Stimulated activated CD8-positive, alpha-beta memory T cell treated with anti-CD3 and anti-CD28 coated beads, Interleukin-4, amount 100 ng/mL, for 4 hours (primary cell): Measurements from ENCODE around the gene TIMP2.
"Not testable (repeated sequence)": the region's sequence is repeated elsewhere in the genome, so short reads cannot be mapped to it uniquely, and the experiment has no call there.

Experiments
- DNase-seq, 2 donors: peaks; one replicate each; pipeline ENCODE4 v3.0.0-alpha.2; 2020; ENCODE audit warnings: low read depth in 2 of 2, low spot score in 1 of 2

The TIMP2 gene

GRCh38 chr17:78933025-78933958 lies 8.1 kb upstream of the TIMP2 start:
- no peak for DNase-seq

DNA sequence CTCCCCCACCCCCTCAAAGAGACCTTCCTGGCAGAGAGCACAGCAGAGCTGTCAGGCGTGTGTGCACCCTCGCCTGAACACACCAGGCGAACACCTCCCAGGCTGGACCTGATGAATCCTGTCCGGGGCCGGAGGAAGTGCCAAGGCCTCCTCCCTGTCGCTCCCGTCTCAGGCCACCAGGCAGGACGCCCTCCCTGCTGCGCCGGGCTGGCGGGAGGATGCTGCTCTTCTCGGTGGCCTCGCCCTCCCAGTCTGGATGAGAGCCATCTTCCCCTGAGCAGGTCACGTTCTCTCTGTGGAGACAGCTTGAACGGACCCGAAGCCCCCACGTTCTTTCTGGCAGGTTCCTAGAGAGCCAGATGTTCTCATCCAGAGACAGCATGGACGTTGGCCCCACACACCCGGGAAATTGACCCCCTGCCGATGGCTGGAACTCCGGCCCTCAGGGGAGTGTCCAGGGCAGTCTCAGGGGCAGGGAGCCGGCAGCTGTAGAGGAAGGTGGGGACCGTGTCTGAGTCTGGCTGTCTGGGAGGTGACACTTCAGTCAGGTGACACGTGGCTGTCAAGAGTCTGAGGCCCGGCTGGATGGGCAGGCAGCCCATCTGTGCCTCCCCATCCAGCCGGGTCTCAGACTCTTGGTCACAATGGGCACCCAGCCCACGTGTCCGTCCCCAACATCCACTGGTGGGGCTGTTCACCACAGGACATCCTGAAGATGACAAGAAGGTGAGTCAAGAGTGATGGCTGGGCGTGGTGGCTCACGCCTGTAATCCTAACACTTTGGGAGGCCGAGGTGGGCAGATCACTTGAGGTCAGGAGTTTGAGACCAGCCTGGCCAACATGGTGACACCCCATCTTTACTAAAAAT lies 5.0 kb upstream of the TIMP2 start:
- no peak for DNase-seq

DNA sequence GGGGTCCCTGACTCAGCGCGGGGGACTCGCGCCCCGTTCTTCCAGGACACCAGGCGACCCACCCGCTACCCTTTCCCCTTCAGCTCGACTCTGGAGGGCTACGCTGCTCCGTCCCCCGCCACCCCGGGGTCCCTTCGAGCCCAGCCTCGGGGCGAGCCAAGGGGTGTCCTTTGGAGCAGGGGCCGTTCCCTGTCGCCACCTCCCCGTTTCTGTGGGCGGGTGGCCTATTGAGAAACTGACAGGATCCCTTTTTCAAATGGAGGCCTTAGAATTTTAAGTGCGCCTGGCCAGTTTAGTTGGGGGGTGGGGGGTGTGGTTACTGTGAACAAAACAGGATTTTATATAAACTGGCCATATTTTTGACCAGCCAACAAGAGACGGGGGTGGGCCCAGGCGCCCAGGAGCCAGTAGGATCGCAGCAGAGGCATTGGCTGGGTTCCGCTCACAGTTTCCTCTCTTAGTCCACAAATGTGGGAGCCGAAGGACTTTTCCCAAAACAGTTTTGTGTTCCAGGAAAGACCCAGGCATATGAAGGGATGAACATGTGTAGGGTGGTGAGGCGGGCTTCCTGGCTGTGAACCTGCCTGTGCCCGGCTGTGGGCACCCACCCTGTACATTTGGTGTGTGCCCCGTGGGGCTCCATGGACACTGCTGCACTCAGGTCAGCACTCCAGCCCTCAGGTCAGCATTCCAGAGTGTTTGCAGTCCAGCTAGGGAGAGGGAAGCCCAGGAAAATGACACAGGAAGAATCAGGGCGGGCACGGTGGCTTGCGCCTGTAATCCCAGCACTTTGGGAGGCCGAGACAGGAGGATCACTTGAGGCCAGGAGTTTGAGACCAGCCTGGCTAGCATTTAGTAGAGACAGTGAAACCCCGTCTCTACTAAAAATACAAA lies 722 bp upstream of the TIMP2 start:
- no peak for DNase-seq

DNA sequence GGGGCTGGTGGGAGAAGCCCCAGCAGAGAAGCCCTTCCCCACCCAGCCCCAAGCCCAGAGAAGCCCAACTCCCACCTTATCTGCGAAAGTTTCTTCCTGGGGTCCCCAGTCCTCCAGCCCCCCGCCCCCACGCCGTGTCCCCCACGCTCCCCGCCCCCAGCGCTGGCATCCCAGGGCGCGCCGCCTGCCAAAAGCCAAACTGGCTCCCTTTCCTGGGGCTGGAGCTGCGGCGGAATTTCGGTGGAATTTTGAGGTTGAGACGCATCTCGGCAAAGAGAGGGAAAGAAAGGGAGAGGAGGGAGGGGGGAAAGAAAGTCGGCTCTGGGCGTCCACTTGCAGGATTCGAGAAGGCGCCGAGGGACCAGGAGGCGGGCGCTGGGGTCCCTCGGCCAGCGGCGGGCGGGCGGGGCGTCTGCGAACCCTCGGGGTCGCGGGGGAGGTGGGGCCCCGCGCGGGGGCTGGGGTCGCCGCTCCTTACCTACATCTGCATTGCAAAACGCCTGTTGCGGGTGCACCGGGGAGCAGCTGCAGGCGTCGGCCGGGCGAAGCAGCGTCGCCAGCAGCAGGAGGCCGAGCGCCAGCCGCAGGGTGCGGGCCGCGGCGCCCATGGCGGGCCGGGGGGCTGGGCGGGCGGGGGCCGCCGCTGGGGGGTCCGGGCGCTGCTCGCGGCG lies 571 bp downstream of the TIMP2 start:
- no peak for DNase-seq

DNA sequence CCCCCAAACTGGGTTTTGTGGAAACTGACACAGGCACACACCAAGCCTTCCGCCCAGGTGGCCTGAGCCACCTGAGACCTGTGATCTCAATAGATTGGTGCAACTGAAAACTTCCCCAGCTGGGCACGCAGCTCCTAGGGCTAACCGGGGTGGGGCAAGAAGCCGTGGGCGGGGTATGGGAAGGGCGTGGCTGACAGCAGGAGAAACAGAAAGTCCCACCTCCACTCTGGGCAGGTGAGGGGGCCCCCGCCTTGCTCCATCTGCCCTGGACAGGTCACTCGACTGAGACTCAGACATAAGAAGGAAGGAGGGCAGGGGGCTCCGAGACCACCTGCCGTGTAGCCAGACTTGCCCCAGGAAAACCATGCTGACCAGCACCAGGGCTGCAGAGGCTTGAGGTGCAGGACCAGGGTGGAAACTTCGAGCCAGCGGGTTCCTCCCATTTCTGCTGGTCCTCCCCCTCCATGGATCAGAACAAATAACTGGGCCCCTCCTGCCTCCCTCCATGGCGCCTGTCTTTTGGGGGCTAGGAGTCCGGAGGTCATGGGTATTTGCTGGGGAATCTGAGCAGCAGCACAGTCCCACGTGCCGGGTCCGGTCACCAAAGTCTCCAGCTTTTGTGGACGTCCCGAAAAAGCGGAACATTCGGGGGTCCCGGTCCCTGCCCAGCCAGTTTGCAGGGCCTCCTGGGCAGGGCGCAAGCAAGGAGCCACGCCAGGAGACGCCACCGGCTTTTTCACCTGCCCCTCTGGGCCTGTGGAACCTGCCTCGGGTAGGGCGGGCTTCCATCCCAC lies 1.3 kb downstream of the TIMP2 start:
- DNase-seq = peak; percentile 21 to 31

DNA sequence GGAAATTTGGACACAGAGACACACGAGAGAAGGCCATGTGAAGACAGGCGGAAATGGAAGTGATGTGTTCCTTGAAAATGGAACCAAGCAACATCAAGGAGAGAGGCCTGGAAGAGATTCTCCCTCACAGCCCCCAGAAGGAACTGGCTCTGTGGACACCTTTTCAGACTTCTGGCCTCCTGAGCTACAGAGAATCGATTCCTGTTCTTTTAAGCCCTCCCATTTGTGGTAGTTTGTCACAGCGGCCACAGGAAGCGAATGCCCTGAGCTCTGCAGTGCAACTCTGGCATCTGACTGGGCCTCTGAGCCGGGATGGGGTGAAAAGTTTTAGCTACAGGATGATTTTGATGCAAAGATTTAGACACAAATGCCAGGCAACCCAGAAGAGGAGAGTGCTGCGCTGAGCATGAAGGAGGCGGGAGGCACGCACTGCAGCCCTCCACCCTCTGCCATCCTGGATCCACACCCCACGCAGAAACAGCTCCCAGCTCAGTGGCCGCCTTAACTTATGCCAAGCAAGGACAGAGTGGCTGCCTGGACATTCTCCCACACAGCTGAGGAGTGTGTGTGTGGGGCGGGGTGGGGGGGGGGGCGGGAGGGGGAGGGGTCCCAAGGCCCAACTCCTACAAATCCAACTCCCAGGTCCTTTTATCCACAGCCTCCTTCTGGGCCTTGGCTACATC lies 2.2 kb downstream of the TIMP2 start:
- DNase-seq = no peak

DNA sequence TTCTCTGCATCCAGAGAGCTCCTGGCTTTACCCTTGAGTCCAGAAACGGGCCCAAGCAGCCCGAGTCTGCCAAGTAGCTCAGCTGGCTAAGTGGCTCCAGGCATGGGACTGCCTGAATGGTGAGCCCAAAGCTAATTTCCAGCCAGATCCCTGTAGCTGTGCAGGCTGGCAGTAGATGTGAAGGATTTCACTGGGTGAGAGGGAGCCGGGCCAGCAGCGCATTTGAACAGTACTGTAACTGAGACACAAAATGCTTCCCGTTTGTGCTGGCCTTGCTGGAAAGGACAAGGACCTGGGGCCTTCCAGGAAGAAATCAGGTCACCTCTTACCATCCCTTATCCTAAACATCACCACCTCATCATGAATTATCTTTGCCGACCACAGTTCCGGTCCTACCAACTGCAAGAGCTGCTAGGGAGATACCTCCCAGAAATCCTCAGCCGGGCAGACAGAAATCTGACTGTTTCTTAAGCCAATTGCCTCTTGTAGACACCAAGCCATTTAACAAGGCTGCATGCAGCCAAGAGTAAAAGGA lies 3.7 kb downstream of the TIMP2 start:
- no peak for DNase-seq

DNA sequence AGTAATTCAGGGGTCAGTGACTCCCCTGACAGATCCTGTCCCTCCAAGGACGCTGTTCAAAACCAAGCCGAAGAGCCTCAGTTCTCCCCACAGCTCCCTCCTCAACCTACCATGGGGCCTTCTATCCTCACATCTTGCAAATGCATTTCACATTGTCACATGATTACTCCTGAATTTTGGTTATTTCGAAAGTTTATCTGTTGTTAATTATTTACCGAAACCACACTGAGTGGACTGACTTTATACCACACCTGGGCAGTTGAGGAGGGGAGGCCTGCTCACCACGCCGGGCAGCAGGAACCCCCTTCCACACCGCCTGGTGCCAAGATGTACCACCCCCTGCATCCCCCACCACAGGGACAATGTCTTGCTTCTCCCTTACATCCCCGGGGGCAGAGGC lies 4.7 kb downstream of the TIMP2 start:
- DNase-seq = no peak

DNA sequence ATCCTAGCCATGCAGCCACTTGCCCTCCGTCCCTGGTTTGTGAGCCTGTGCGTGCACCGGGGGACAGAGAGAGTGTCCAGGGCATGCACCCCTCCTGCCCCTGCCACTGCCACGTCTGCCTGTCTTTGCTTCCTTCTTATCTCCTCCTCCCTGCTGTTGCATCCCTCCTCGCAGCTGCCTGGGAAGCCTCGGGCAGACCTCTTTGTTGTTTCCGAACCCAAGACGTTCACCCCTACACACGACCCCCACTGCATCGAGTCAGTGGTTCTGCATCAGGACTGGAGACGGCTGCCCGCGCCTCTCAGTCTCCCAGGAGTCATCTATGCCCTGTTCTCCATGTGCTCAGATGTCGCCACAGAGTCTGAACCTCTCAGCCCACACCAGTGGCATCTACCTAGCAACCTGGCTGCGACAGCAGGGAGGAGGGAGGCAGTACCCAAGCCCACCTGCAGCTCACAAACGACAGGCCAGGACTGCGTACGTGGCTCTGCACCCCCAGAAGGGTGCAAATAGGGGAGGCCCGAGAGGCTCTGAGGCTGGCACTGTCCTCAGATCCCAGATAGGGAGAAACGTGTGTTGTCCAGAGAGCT lies 5.2 kb downstream of the TIMP2 start:
- DNase-seq = no peak

- no peak for DNase-seq
Observed at GRCh38 chr17:78918979-78919378, 6.2 kb downstream of the TIMP2 start.

DNA sequence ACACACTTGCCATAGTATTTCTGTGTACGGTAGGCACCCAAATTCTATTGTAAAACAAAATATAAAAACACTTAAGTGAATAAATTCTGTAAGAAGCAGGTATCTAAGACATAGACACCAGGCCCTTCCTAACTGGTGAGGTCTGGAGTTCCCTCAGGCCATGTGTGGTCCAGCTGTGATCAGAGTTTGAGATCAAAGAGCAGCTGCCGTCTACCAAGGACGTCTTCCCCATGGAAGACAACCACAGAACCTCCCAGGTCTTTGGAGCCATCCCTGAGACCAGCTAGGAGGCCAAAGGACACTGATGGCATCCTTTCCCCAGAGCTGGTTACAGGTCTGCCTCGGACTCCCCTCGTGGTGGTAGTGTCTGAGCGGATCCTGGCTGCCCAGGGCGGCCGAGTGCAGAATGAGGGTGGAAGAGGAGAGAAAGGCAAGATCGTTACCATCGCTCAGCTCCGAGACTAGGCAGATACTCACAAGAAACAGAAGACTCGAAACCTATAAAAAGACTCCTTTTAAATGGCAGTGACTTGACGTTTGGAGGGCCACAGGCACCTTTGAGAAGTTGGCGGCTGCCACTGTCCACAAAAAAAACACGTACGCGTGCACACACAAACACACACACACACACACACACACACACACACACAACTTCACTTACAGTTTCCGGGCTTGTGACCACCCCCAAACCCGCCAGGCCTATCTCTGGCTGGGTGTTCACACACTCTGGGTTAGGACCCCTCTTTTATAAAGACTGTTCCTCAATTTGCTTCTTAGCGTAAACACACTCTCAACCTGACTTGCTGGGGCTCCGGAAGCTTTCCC lies 7.5 kb downstream of the TIMP2 start:
- DNase-seq = no peak

DNA sequence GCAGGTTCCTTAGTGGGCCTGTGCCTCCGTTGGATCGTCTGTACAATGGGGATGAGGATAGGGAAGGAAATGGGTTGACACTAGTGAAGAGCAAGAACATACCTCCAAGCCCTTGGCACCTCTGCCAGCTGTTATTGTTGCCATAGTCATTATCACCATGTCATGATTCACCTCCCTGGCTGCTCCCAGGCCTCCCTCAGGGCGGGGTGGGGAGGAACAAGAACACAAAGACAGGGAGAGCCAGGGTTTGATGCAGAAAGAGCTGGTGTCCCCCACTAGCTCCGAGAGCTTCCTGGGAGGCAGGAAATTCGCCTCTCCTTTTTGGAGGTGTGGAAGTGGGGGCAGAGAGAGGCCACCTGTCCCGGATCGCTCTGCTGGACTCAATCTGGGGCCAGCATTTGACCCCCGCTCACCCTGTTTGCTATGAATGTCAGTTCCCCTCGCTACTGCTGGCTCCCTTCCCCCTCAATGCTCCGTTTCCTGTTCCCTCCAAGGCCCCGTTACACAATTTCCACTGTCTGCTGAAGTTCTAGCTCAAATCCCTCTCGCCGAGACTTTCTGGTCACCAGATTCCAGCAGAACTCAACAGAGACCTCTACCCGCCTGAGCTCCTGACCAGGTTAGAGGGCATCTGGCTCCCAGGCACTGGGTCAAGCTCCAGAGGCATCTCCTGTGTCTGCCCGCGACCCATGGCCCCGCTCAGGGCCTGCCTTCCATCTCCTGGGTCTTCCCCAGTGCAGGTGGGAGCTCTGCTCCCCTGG lies 9.1 kb downstream of the TIMP2 start:
- DNase-seq = no peak

GRCh38 chr17:78913115-78913514 lies 12.1 kb downstream of the TIMP2 start:
- no peak for DNase-seq

GRCh38 chr17:78912082-78912481 lies 13.1 kb downstream of the TIMP2 start:
- DNase-seq = no peak

- not testable (repeated sequence) for DNase-seq
Observed at GRCh38 chr17:78911543-78911942, 13.6 kb downstream of the TIMP2 start.

GRCh38 chr17:78910497-78911284 lies 14.5 kb downstream of the TIMP2 start:
- DNase-seq = no peak
